SK-N-MC (cell line): ENCODE data around the gene CD19.

ENCODE experiments used
- EZH2 ChIP-seq: fragments of 200-600 bp; sonication (generic); IDR thresholded peaks from one replicate; pipeline ENCODE4 v1.6.1; 2017; ENCODE audit warnings: antibody characterized with exemption
- FOXP2 ChIP-seq: optimal IDR thresholded peaks from 2 replicates; pipeline ENCODE3; 2011; ENCODE audit warnings: mild to moderate bottlenecking, moderate library complexity; ENCODE audit not compliant: insufficient read depth; ENCODE audit errors: extremely low read length, control extremely low read depth
- POLR2AphosphoS5 ChIP-seq: IDR thresholded peaks from 2 replicates; pipeline ENCODE4 v1.6.1; 2012; ENCODE audit warnings: mild to moderate bottlenecking, low read depth, low read length, borderline replicate concordance

DNA sequence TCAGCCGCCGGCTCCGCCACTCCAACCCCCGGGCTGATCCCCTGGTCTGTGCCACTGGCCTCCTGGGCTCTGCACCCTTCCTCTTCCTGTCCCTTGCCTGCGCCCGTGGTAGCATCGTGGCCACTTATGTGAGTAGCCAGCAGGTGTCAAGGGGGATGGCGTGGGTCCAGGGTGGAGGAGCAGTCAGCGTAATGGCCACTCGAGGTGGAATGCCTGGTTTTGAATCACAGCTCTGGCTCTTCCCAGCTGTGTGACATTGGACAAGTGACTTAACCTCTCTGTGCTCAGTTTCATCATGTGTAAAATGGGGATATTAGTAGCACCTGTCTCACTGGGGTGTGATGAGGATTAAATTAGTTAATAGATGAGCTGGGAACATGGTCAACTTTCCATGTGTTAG is 50.6 kb downstream of the CD19 start:
- TF ChIP-seq POLR2AphosphoS5 (no peak), EZH2 (no peak), FOXP2 (no peak)
